Vagina (tissue), 2 donors: ENCODE measurements around the gene PSEN2. TPM values are rescaled to one million over a fixed set of nuclear protein-coding genes. Genes with fewer than 3 reads are reported as not detected.
A peak's percentile ranks its signal among the peaks of the same experiment; 100 is the strongest.
"Not testable (repeated sequence)": the region's sequence is repeated elsewhere in the genome, so short reads cannot be mapped to it uniquely, and the experiment has no call there.

Experiments used
- DNase-seq, 2 donors: peaks; one replicate each; pipeline ENCODE4 v3.0.0-alpha.2; 2017; ENCODE audit errors: extremely low spot score in 2 of 2
- H3K27ac ChIP-seq: fragments of 200-600 bp; sonication (generic); one replicate; pipeline ENCODE4 v1.5.1; 2019
- H3K27me3 ChIP-seq: fragments of 200-600 bp; sonication (generic); one replicate; pipeline ENCODE4 v1.5.1; 2019
- H3K36me3 ChIP-seq, 2 donors: fragments of 200-600 bp; sonication (generic); one replicate each; pipeline ENCODE4 v1.5.1; 2017 to 2019
- H3K4me1 ChIP-seq: fragments of 200-600 bp; sonication (generic); one replicate; pipeline ENCODE4 v1.5.1; 2019
- H3K4me3 ChIP-seq, 2 donors: fragments of 200-600 bp; sonication (generic); 1 replicate in 1 of 2; 2 replicates in 1 of 2; pipeline ENCODE4 v1.5.1; 2016 to 2019
- H3K9me3 ChIP-seq: fragments of 200-600 bp; sonication (generic); one replicate; pipeline ENCODE4 v1.5.1; 2019
- CTCF ChIP-seq, 3 experiments: fragments of 450-650 bp in 2 of 3; fragments of 200-600 bp in 1 of 3; sonication (generic) in 1 of 3; IDR thresholded peaks; one replicate each; pipeline ENCODE4 v1.5.1; 2017 to 2019; ENCODE audit warnings: antibody characterized with exemption in 3 of 3, mild to moderate bottlenecking in 2 of 3, moderate library complexity in 2 of 3
- POLR2A ChIP-seq, 2 donors: fragments of 450-650 bp; IDR thresholded peaks; one replicate each; pipeline ENCODE4 v1.6.1; 2017; ENCODE audit warnings: antibody characterized with exemption in 2 of 2, mild to moderate bottlenecking in 2 of 2, moderate library complexity in 2 of 2
- POLR2AphosphoS5 ChIP-seq, 2 donors: sonication (generic); formaldehyde crosslinking; IDR thresholded peaks; one replicate each; pipeline ENCODE4 v1.9.0; 2017; ENCODE audit warnings: antibody characterized with exemption in 2 of 2, mild to moderate bottlenecking in 2 of 2, low read depth in 1 of 2; ENCODE audit not compliant: insufficient read depth in 1 of 2
- intact Hi-C: fragments of 100-400 bp; cut with DNase I; formaldehyde crosslinking; loops from one replicate; pipeline ENCODE4 v1.15.1; 2023
- total RNA-seq: library from RNA; depleted of rRNA; stranded (reverse); fragments of >200 nt; gene quantifications from one replicate; pipeline ENCODE4 v1.2.3, GENCODE V29; 2016

Gene PSEN2
- total RNA-seq, 1 donor from 2014 or later = 22.1 TPM

- no peaks in the 10 kb centered on the region for H3K27me3 ChIP-seq
Measured at GRCh38 chr1:226916497-226916896, 46.1 kb downstream of the PSEN2 start.

GRCh38 chr1:226919587-226919986 is 49.2 kb downstream of the PSEN2 start:
- H3K4me3 ChIP-seq = no peak overlapping the region
- peak; percentile 37 to 52 for DNase-seq
- H3K36me3 ChIP-seq = no peaks in the 10 kb centered on the region
- intact Hi-C loops = no loop called here
- no peaks in the 10 kb centered on the region for H3K4me1 ChIP-seq
- TF ChIP-seq POLR2AphosphoS5 (IDR thresholded peaks at IDR 0.05; ENCODE audit: insufficient read depth in 1 of 2, low read depth in 1 of 2) (no peak), CTCF (IDR thresholded peaks at IDR 0.05) (no peak), POLR2A (IDR thresholded peaks at IDR 0.05) (no peak)
- no peaks in the 10 kb centered on the region for H3K27me3 ChIP-seq
- no peak overlapping the region for H3K27ac ChIP-seq
- H3K9me3 ChIP-seq = no peaks in the 10 kb centered on the region

More at GRCh38 chr1:226916497-226916896, 46.1 kb downstream of the PSEN2 start:
- intact Hi-C loops = no loop called here
- no peak overlapping the region for H3K27ac ChIP-seq
- no peak for TF ChIP-seq POLR2AphosphoS5 (IDR thresholded peaks at IDR 0.05; ENCODE audit: insufficient read depth in 1 of 2, low read depth in 1 of 2)
- no peak for TF ChIP-seq POLR2A (IDR thresholded peaks at IDR 0.05)
- TF ChIP-seq CTCF (IDR thresholded peaks at IDR 0.05) = no peak
- DNase-seq = no peak
- no peaks in the 10 kb centered on the region for H3K36me3 ChIP-seq
- no peak overlapping the region for H3K4me3 ChIP-seq
- no peaks in the 10 kb centered on the region for H3K4me1 ChIP-seq
- no peaks in the 10 kb centered on the region for H3K9me3 ChIP-seq

GRCh38 chr1:226919995-226920394 is 49.6 kb downstream of the PSEN2 start:
- H3K27me3 ChIP-seq = no peaks in the 10 kb centered on the region
- peak; percentile 32 to 77 for DNase-seq
- H3K27ac ChIP-seq = no peak overlapping the region
- no peaks in the 10 kb centered on the region for H3K4me1 ChIP-seq
- H3K36me3 ChIP-seq = no peaks in the 10 kb centered on the region
- intact Hi-C loops = no loop called here
- no peak for TF ChIP-seq POLR2AphosphoS5 (IDR thresholded peaks at IDR 0.05; ENCODE audit: insufficient read depth in 1 of 2, low read depth in 1 of 2)
- TF ChIP-seq CTCF (IDR thresholded peaks at IDR 0.05) = no peak
- no peak for TF ChIP-seq POLR2A (IDR thresholded peaks at IDR 0.05)
- no peaks in the 10 kb centered on the region for H3K9me3 ChIP-seq
- no peak overlapping the region for H3K4me3 ChIP-seq

GRCh38 chr1:226920446-226920894 is 50.1 kb downstream of the PSEN2 start:
- no peaks in the 10 kb centered on the region for H3K36me3 ChIP-seq
- H3K27me3 ChIP-seq = no peaks in the 10 kb centered on the region
- no peaks in the 10 kb centered on the region for H3K9me3 ChIP-seq
- TF ChIP-seq POLR2AphosphoS5 (IDR thresholded peaks at IDR 0.05; ENCODE audit: insufficient read depth in 1 of 2, low read depth in 1 of 2) = no peak
- TF ChIP-seq POLR2A (IDR thresholded peaks at IDR 0.05) = no peak
- TF ChIP-seq CTCF (IDR thresholded peaks at IDR 0.05) = no peak
- peak; percentile 14 to 77 for DNase-seq
- H3K4me3 ChIP-seq = no peak overlapping the region
- intact Hi-C loops = no loop called here
- H3K27ac ChIP-seq = no peak overlapping the region
- H3K4me1 ChIP-seq = no peaks in the 10 kb centered on the region

GRCh38 chr1:226921504-226921903 is 51.1 kb downstream of the PSEN2 start:
- no peak overlapping the region for H3K27ac ChIP-seq
- H3K9me3 ChIP-seq = no peaks in the 10 kb centered on the region
- intact Hi-C loops = no loop called here
- no peak overlapping the region for H3K4me3 ChIP-seq
- H3K36me3 ChIP-seq = no peaks in the 10 kb centered on the region
- H3K4me1 ChIP-seq = no peaks in the 10 kb centered on the region
- TF ChIP-seq CTCF (IDR thresholded peaks at IDR 0.05) (no peak), POLR2AphosphoS5 (IDR thresholded peaks at IDR 0.05; ENCODE audit: insufficient read depth in 1 of 2, low read depth in 1 of 2) (no peak), POLR2A (IDR thresholded peaks at IDR 0.05) (no peak)
- DNase-seq = peak; percentile 46 to 58
- H3K27me3 ChIP-seq = no peaks in the 10 kb centered on the region

GRCh38 chr1:226929260-226930111 is 59.1 kb downstream of the PSEN2 start:
- H3K36me3 ChIP-seq, intact Hi-C loops, H3K9me3 ChIP-seq, H3K4me1 ChIP-seq, DNase-seq, H3K27ac ChIP-seq, H3K4me3 ChIP-seq, H3K27me3 ChIP-seq: not testable (repeated sequence)
